K562 (cell line): ENCODE measurements around the gene FPGS. TPM values are rescaled to one million over a fixed set of nuclear protein-coding genes. Genes with fewer than 3 reads are reported as not detected.

Experiments used
- ATAC-seq: fragments of 200-7000 bp; cut with Tn5 transposase; 3 replicates; pipeline ENCODE4 v1.9.1; 2020; ENCODE audit warnings: moderate library complexity
- BruUV-seq: library from RNA; stranded (reverse); fragments of 400-500 nt; replicated peaks from 2 replicates; lab custom pipeline; 2021; lab: Mats Ljungman, UMichigan
- CTCF ChIA-PET: fragments of 300-600 bp; formaldehyde crosslinking; extraction: SDS; loops from one replicate; lab custom pipeline; 2021; ENCODE audit warnings: low intra/inter-chr PET ratio; lab: Yijun Ruan, JAX
- POLR2A ChIA-PET: fragments of 300-600, 350-650 bp; sonication (Branson Sonifier 250); formaldehyde crosslinking; extraction: SDS; loops from one replicate; lab custom pipeline; 2021; ENCODE audit warnings: antibody characterized with exemption, inconsistent platforms; lab: Yijun Ruan, JAX
- DNase-seq, 4 experiments: peaks; one replicate each; pipeline versions ENCODE4 v3.0.0 to v3.0.0-alpha.2; 2011 to 2018; ENCODE audit warnings: low spot score in 3 of 4, mixed read lengths in 3 of 4; ENCODE audit errors: extremely low read depth in 1 of 4
- FAIRE-seq: peaks from 2 replicates; lab custom pipeline; 2011; peaks lifted over from hg19 to GRCh38; lab: Jason Lieb, UNC
- H2AFZ ChIP-seq: 2 replicates; pipeline ENCODE4 v1.6.0; 2011; ENCODE audit warnings: low read depth, low read length, control low read depth, inconsistent platforms
- H3K27ac ChIP-seq: fragments of 200-600 bp; 3 replicates; pipeline ENCODE4 v1.8.0; 2011; ENCODE audit warnings: low read depth, mild to moderate bottlenecking, control low read depth, inconsistent platforms, low read length, moderate library complexity, mixed read lengths; ENCODE audit errors: extremely low read depth
- H3K27me3 ChIP-seq, 2 experiments: fragments of 300-600 bp in 1 of 2; 2 replicates in 1 of 2; 3 replicates in 1 of 2; pipeline versions ENCODE4 v1.6.0 to v1.8.0; 2011; ENCODE audit warnings: inconsistent platforms in 2 of 2, low read length in 2 of 2, mild to moderate bottlenecking in 1 of 2, mixed read lengths in 1 of 2, moderate library complexity in 1 of 2; ENCODE audit not compliant: control insufficient read depth in 2 of 2, insufficient read depth in 2 of 2
- H3K36me3 ChIP-seq: fragments of 300-600 bp; 3 replicates; pipeline ENCODE4 v1.8.0; 2011; ENCODE audit warnings: mild to moderate bottlenecking, low read length, inconsistent platforms; ENCODE audit not compliant: control insufficient read depth, insufficient read depth
- H3K4me1 ChIP-seq, 2 experiments: fragments of 200-600 bp in 1 of 2; replicated peaks in 1 of 2; 2 replicates in 1 of 2; 3 replicates in 1 of 2; pipeline versions ENCODE4 v1.5.1 to v1.8.0; 2011; ENCODE audit warnings: inconsistent platforms in 2 of 2, low read length in 2 of 2, mild to moderate bottlenecking in 1 of 2, mixed read lengths in 1 of 2, moderate library complexity in 1 of 2; ENCODE audit not compliant: control insufficient read depth in 2 of 2, insufficient read depth in 2 of 2
- H3K4me2 ChIP-seq: 2 replicates; pipeline ENCODE4 v1.6.1; 2011; ENCODE audit warnings: low read length, control low read depth, inconsistent platforms, mixed read lengths; ENCODE audit not compliant: insufficient read depth
- H3K4me3 ChIP-seq: fragments of 200-600 bp; sonication (generic), shearing (Covaris generic); 2 replicates; pipeline ENCODE4 v1.5.1; 2016; ENCODE audit warnings: control low read depth, inconsistent platforms
- H3K79me2 ChIP-seq: fragments of 200-600 bp; 3 replicates; pipeline ENCODE4 v1.8.0; 2011; ENCODE audit warnings: low read length, inconsistent platforms; ENCODE audit not compliant: control insufficient read depth, insufficient read depth
- H3K9ac ChIP-seq, 2 experiments: 2 replicates each; pipeline versions ENCODE4 v1.6.0 to v1.6.1; 2011; ENCODE audit warnings: low read depth in 2 of 2, low read length in 2 of 2, control low read depth in 1 of 2, inconsistent platforms in 1 of 2, mild to moderate bottlenecking in 1 of 2, mixed read lengths in 1 of 2; ENCODE audit not compliant: insufficient read depth in 1 of 2
- H3K9me1 ChIP-seq: one replicate; pipeline ENCODE4 v1.6.0; 2011; ENCODE audit warnings: inconsistent platforms, mild to moderate bottlenecking, low read length, moderate library complexity; ENCODE audit not compliant: control insufficient read depth, insufficient read depth
- H3K9me3 ChIP-seq: replicated peaks from 2 replicates; pipeline ENCODE4 v1.5.1; 2011; ENCODE audit warnings: low read depth, low read length, inconsistent platforms; ENCODE audit not compliant: control insufficient read depth, insufficient read depth
- H4K20me1 ChIP-seq: replicated peaks from 2 replicates; pipeline ENCODE4 v1.6.1; 2011; ENCODE audit warnings: low read length, inconsistent platforms, mixed read lengths; ENCODE audit not compliant: control insufficient read depth, insufficient read depth
- ZNF780A ChIP-seq: fragments of 250-450 bp; sonication (Bioruptor Pico); IDR thresholded peaks from 2 replicates; pipeline ENCODE4 v1.5.0; 2021; ENCODE audit warnings: mild to moderate bottlenecking
- WGBS: fragments of 100-300 bp; shearing (Covaris generic); methylation state at CpG from one replicate; pipeline ENCODE4 v1.1.6; 2016; ENCODE audit warnings: low coverage, mixed read lengths; ENCODE audit not compliant: insufficient coverage; ENCODE audit errors: missing lambda C conversion rate; 5-methylcytosine and 5-hydroxymethylcytosine counted together
- in situ Hi-C: fragments of 300-500 bp; cut with MboI; formaldehyde crosslinking; loops from 4 replicates; pipeline ENCODE4 v1.15.0; 2018; ENCODE audit warnings: inconsistent platforms, mixed read lengths
- intact Hi-C: fragments of 100-400 bp; cut with micrococcal nuclease; formaldehyde crosslinking; loops from 2 replicates; pipeline ENCODE4 v1.14.2; 2022
- polyA plus RNA-seq, 8 experiments: library from polyadenylated mRNA; depleted of rRNA in 4 of 8; stranded (reverse) in 5 of 8; unstranded in 3 of 8; fragments of >200 nt; fragmentation: Nextera tagmentation in 2 of 8; fragmentation: Illumina TruSeq in 1 of 8; extraction: Ambion mirVana in 2 of 8; extraction: Trizol in 1 of 8; gene quantifications; 2 replicates each; pipeline versions ENCODE4 v1.2.1 to v1.2.3, GENCODE V29; 2011 to 2014; ENCODE audit warnings: inconsistent platforms in 1 of 8, missing spikeins in 1 of 8
- total RNA-seq, 7 experiments: library from RNA; depleted of rRNA in 6 of 7; stranded (reverse); fragments of >200 nt in 6 of 7; fragmentation: Illumina TruSeq in 2 of 7; extraction: Trizol in 2 of 7; gene quantifications; 2 replicates each; pipeline versions ENCODE4 v1.2.1 to v1.2.3, GENCODE V29; 2011 to 2021; ENCODE audit warnings: low replicate concordance in 1 of 7
- TF ChIP-seq, protein P1 (sequence below), 2 experiments: fragments of 450-650 bp; IDR thresholded peaks; 2 replicates each; pipeline ENCODE4 v1.6.1; 2016

The FPGS gene
- total and polyA plus RNA-seq, 9 of the 15 experiments (the other 6 are each of a cell fraction or from before 2014, with no cell fraction given): 0.84 to 86.4 (median 59.2) TPM

DNA sequence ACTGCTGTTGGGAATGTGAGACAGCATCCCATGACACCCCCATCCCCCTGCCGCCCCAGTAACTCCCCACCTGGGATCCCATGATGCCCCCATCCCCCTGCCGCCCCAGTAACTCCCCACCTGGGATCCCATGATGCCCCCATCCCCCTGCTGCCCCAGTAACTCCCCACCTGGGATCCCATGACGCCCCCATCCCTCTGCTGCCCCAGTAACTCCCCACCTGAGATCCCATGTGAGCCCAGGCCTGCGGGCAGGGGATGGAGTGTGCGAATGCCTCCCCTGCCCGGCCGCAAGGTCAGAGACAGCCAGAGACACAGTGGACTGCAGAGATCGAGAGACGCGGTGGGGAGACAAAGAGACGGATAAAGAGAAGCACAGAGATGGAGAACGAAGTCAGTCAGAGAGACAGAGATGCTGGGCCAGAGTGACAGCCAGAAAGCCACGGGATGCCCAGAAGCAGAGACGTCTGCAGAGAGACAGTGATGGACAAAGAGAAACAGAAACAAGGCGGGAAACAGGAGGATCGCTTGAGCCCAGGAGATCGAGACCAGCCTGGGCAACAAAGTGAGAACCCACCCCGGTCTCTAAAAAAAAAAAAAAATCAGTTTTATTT lies 25.2 kb upstream of the FPGS start:
- POLR2A ChIA-PET: interaction anchor here (1.1 kb wide), 1 partner anchor 11 kb away, joined by 4 read pairs; no protein-coding TSS in a partner anchor
- no peaks in the 10 kb centered on the region for H3K27me3 ChIP-seq
- no peaks in the 10 kb centered on the region for H3K9me1 ChIP-seq
- no peaks in the 10 kb centered on the region for H3K79me2 ChIP-seq
- peak overlapping the region in 1 of 2 experiments; percentile 18; a peak in 1 of 4 replicates for H3K9ac ChIP-seq
- BruUV-seq: no TSS peak
- no peak for ATAC-seq
- no peak overlapping the region for H2AFZ ChIP-seq
- H3K9me3 ChIP-seq: no peaks in the 10 kb centered on the region
- H3K27ac ChIP-seq: no peak overlapping the region
- TF ChIP-seq, protein P1, sequence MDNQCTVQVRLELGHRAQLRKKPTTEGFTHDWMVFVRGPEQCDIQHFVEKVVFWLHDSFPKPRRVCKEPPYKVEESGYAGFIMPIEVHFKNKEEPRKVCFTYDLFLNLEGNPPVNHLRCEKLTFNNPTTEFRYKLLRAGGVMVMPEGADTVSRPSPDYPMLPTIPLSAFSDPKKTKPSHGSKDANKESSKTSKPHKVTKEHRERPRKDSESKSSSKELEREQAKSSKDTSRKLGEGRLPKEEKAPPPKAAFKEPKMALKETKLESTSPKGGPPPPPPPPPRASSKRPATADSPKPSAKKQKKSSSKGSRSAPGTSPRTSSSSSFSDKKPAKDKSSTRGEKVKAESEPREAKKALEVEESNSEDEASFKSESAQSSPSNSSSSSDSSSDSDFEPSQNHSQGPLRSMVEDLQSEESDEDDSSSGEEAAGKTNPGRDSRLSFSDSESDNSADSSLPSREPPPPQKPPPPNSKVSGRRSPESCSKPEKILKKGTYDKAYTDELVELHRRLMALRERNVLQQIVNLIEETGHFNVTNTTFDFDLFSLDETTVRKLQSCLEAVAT (IDR thresholded peaks at IDR 0.05): peak in 1 of 2 experiments; percentile 40; a peak in 1 of 4 replicates
- TF ChIP-seq ZNF780A (CRISPR knock-in tag): no peak
- H4K20me1 ChIP-seq: no peaks in the 10 kb centered on the region
- WGBS: 80% methylated on average over 16 of the region's 18 CpGs
- CTCF ChIA-PET: no interaction called here
- no peak for FAIRE-seq
- peaks cover 24 to 41% of the 10 kb centered on the region in 2 experiments for H3K4me1 ChIP-seq
- intact Hi-C loops (no loop called here), in situ Hi-C loops (no loop called here)
- H3K36me3 ChIP-seq: no peaks in the 10 kb centered on the region
- H3K4me3 ChIP-seq: no peak overlapping the region
- no peak for DNase-seq
- H3K4me2 ChIP-seq: no peak overlapping the region
